ENCODE measurements around the gene PNCK. TPM values are rescaled to one million over a fixed set of nuclear protein-coding genes. Genes with fewer than 3 reads are reported as not detected.

The PNCK gene
- total and polyA plus RNA-seq, 12 donors = 0.42 to 6.5 (median 1.2) TPM; not detected in 2

DNA sequence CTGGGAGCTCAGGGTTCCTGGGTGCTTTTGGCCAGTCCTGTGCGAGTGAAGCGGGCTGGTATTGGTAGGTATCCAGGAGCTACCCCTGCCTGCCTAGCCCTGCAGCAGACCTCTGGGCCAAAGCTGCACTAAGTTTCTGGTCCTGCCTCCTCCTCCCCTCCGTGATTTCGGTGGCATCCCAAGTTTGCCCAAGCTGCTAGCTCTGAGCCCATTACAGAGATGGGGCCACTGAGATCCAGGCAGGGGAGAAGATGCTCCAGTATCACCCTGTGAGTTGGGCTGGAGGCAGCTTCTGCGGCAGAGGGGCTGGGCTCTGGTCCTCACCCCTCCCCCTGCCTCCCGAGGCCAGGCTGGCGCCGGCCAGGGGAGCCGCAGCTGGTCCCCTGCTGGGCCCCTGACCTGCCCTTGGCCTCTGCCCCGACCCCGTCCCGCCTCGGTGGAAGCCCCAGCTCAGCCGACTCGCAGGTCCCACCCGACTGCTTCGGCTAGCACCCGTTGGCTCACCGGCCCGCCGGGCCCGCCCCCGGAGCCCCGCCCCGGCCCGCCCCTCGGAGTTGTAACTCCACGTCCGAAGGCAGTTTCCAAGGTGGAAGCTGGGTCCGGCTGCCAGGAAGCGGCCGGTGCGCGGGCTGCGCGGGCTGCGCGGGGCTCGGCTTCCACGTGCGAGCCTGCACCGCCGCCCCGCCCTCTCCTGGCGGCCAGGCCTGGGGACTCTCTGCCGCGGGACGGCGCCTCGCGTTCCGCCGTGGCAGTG, 26.8 kb downstream of the PNCK start, which contains the start of gene DUSP9:
Gene DUSP9, plus strand, starts transcription at position 584 of the 754 bp plus-strand sequence. CDS start 751 bp downstream, outside the sequence.
- intact Hi-C loops (cut with DNase I) = loop anchor here (5.0 to 10.0 kb wide), 2 partner anchors 34 to 92 kb away; no protein-coding TSS in a partner anchor
- H3K27ac ChIP-seq = no peak within 1 kb of the TSS
- H3K36me3 ChIP-seq (replicated peaks in 1 of 2) = no peaks in the 10 kb centered on the region
- H3K9me3 ChIP-seq (replicated peaks in 1 of 3) = no peaks in the 10 kb centered on the region
- peak in 5 of 7 donors; percentile 22 to 56 (median 31) for DNase-seq
- peak within 1 kb of the TSS in 1 of 4 donors; percentile 39 for H3K4me3 ChIP-seq
- H3K27me3 ChIP-seq = peaks cover 58% of the 10 kb centered on the region
- H3K4me1 ChIP-seq (replicated peaks in 1 of 2) = peaks cover 0 to 5% of the 10 kb centered on the region in 2 donors
- 6 to 83% (median 31%) methylated on average over 2 to 53 of the region's 53 CpGs for WGBS, 4 donors
- no peak for TF ChIP-seq POLR2A (IDR thresholded peaks at IDR 0.05)
- TF ChIP-seq, protein P1, sequence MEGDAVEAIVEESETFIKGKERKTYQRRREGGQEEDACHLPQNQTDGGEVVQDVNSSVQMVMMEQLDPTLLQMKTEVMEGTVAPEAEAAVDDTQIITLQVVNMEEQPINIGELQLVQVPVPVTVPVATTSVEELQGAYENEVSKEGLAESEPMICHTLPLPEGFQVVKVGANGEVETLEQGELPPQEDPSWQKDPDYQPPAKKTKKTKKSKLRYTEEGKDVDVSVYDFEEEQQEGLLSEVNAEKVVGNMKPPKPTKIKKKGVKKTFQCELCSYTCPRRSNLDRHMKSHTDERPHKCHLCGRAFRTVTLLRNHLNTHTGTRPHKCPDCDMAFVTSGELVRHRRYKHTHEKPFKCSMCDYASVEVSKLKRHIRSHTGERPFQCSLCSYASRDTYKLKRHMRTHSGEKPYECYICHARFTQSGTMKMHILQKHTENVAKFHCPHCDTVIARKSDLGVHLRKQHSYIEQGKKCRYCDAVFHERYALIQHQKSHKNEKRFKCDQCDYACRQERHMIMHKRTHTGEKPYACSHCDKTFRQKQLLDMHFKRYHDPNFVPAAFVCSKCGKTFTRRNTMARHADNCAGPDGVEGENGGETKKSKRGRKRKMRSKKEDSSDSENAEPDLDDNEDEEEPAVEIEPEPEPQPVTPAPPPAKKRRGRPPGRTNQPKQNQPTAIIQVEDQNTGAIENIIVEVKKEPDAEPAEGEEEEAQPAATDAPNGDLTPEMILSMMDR (IDR thresholded peaks at IDR 0.05) = no peak

DNA sequence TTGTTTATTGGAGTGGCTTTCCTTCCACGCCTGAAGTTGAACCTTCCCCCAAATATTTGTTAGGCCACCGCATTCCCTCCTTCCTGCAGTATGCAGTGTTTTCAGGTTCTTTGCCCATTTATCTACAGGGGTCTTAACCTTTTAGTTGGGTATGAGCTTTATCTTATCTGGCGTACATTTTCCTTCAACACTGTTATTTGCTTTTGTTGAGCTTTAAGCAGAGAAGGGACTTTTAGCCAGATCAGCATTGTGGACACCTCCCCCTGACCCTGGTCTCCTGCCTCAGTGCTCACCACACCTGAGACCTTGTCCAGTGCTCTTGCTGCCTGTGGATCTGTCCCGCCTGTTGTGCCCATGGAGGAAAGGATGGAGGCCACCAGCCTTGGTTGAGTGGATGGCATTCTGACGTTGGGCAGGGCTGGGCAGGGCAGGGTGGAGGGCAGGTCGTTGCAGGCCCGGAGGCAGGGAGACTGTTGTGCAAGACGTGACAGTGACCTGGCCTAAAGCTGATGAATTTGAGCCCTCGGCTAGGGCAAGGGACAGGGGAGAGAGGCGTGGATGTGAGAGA, 27.6 kb downstream of the PNCK start:
- TF ChIP-seq POLR2A (IDR thresholded peaks at IDR 0.05) = no peak
- TF ChIP-seq, protein P1 (IDR thresholded peaks at IDR 0.05) = no peak
- peaks cover 0 to 6% of the 10 kb centered on the region in 2 donors for H3K4me1 ChIP-seq (replicated peaks in 1 of 2)
- WGBS, 4 donors = 55 to 66% (median 63%) methylated on average over 9 to 10 of the region's 10 CpGs
- peaks cover 61% of the 10 kb centered on the region for H3K27me3 ChIP-seq
- intact Hi-C loops (cut with DNase I) = loop anchor here (5.0 to 10.0 kb wide), 2 partner anchors 34 to 91 kb away; no protein-coding TSS in a partner anchor
- DNase-seq = peak in 2 of 7 donors; percentile 5 to 10
- H3K36me3 ChIP-seq (replicated peaks in 1 of 2) = no peaks in the 10 kb centered on the region
- no peak overlapping the region for H3K4me3 ChIP-seq
- H3K27ac ChIP-seq = no peak overlapping the region
- no peaks in the 10 kb centered on the region for H3K9me3 ChIP-seq (replicated peaks in 1 of 3)

DNA sequence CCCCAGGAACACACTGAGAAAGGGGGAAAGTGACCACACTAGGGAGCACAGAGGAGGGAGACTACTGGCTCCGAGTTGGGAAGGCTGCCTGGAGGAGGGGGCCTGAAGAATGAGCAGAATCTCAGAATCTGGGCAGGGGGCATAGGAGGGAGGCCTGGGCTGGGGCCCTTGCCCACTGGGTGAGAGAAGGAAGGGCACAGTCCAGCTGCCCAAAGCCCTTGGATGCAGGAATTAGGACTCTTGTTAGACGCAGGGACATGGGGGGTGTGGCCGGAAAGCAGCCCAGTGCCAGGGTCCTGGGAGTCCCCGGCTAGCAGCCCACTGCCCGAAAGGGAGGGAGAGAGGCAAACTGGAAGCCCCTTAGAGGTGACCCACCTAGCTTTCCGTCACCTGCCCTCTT, 28.5 kb downstream of the PNCK start:
- H3K4me1 ChIP-seq (replicated peaks in 1 of 2) = peaks cover 0 to 6% of the 10 kb centered on the region in 2 donors
- TF ChIP-seq, protein P1 (IDR thresholded peaks at IDR 0.05) = no peak
- no peak for TF ChIP-seq POLR2A (IDR thresholded peaks at IDR 0.05)
- intact Hi-C loops (cut with DNase I) = loop anchor here (5.0 to 10.0 kb wide), 2 partner anchors 33 to 90 kb away; no protein-coding TSS in a partner anchor
- no peaks in the 10 kb centered on the region for H3K9me3 ChIP-seq (replicated peaks in 1 of 3)
- no peak overlapping the region for H3K27ac ChIP-seq
- H3K4me3 ChIP-seq = no peak overlapping the region
- no peaks in the 10 kb centered on the region for H3K36me3 ChIP-seq (replicated peaks in 1 of 2)
- H3K27me3 ChIP-seq = peaks cover 64% of the 10 kb centered on the region
- 51 to 82% (median 73%) methylated on average over 4 to 6 of the region's 6 CpGs for WGBS, 4 donors
- peak in 2 of 7 donors; percentile 7 to 11 for DNase-seq

Measured in adrenal gland (tissue), 12 donors.